K562 (cell line): Measurements from ENCODE around the gene KLK11. TPM values are rescaled to one million over a fixed set of nuclear protein-coding genes. Genes with fewer than 3 reads are reported as not detected.

Source experiments
- ATAC-seq: fragments of 200-7000 bp; cut with Tn5 transposase; 3 replicates; pipeline ENCODE4 v1.9.1; 2020; ENCODE audit warnings: moderate library complexity
- BruUV-seq: library from RNA; stranded (reverse); fragments of 400-500 nt; replicated peaks from 2 replicates; lab custom pipeline; 2021; lab: Mats Ljungman, UMichigan
- CTCF ChIA-PET: fragments of 300-600 bp; formaldehyde crosslinking; extraction: SDS; loops from one replicate; lab custom pipeline; 2021; ENCODE audit warnings: low intra/inter-chr PET ratio; lab: Yijun Ruan, JAX
- POLR2A ChIA-PET: fragments of 300-600, 350-650 bp; sonication (Branson Sonifier 250); formaldehyde crosslinking; extraction: SDS; loops from one replicate; lab custom pipeline; 2021; ENCODE audit warnings: antibody characterized with exemption, inconsistent platforms; lab: Yijun Ruan, JAX
- DNase-seq, 4 experiments: peaks; one replicate each; pipeline versions ENCODE4 v3.0.0 to v3.0.0-alpha.2; 2011 to 2018; ENCODE audit warnings: low spot score in 3 of 4, mixed read lengths in 3 of 4; ENCODE audit errors: extremely low read depth in 1 of 4
- FAIRE-seq: peaks from 2 replicates; lab custom pipeline; 2011; peaks lifted over from hg19 to GRCh38; lab: Jason Lieb, UNC
- H2AFZ ChIP-seq: 2 replicates; pipeline ENCODE4 v1.6.0; 2011; ENCODE audit warnings: low read depth, low read length, control low read depth, inconsistent platforms
- H3K27ac ChIP-seq: fragments of 200-600 bp; 3 replicates; pipeline ENCODE4 v1.8.0; 2011; ENCODE audit warnings: low read depth, mild to moderate bottlenecking, control low read depth, inconsistent platforms, low read length, moderate library complexity, mixed read lengths; ENCODE audit errors: extremely low read depth
- H3K27me3 ChIP-seq, 2 experiments: fragments of 300-600 bp in 1 of 2; 2 replicates in 1 of 2; 3 replicates in 1 of 2; pipeline versions ENCODE4 v1.6.0 to v1.8.0; 2011; ENCODE audit warnings: inconsistent platforms in 2 of 2, low read length in 2 of 2, mild to moderate bottlenecking in 1 of 2, mixed read lengths in 1 of 2, moderate library complexity in 1 of 2; ENCODE audit not compliant: control insufficient read depth in 2 of 2, insufficient read depth in 2 of 2
- H3K36me3 ChIP-seq: fragments of 300-600 bp; 3 replicates; pipeline ENCODE4 v1.8.0; 2011; ENCODE audit warnings: mild to moderate bottlenecking, low read length, inconsistent platforms; ENCODE audit not compliant: control insufficient read depth, insufficient read depth
- H3K4me1 ChIP-seq, 2 experiments: fragments of 200-600 bp in 1 of 2; replicated peaks in 1 of 2; 2 replicates in 1 of 2; 3 replicates in 1 of 2; pipeline versions ENCODE4 v1.5.1 to v1.8.0; 2011; ENCODE audit warnings: inconsistent platforms in 2 of 2, low read length in 2 of 2, mild to moderate bottlenecking in 1 of 2, mixed read lengths in 1 of 2, moderate library complexity in 1 of 2; ENCODE audit not compliant: control insufficient read depth in 2 of 2, insufficient read depth in 2 of 2
- H3K4me2 ChIP-seq: 2 replicates; pipeline ENCODE4 v1.6.1; 2011; ENCODE audit warnings: low read length, control low read depth, inconsistent platforms, mixed read lengths; ENCODE audit not compliant: insufficient read depth
- H3K4me3 ChIP-seq: fragments of 200-600 bp; sonication (generic), shearing (Covaris generic); 2 replicates; pipeline ENCODE4 v1.5.1; 2016; ENCODE audit warnings: control low read depth, inconsistent platforms
- H3K79me2 ChIP-seq: fragments of 200-600 bp; 3 replicates; pipeline ENCODE4 v1.8.0; 2011; ENCODE audit warnings: low read length, inconsistent platforms; ENCODE audit not compliant: control insufficient read depth, insufficient read depth
- H3K9ac ChIP-seq, 2 experiments: 2 replicates each; pipeline versions ENCODE4 v1.6.0 to v1.6.1; 2011; ENCODE audit warnings: low read depth in 2 of 2, low read length in 2 of 2, control low read depth in 1 of 2, inconsistent platforms in 1 of 2, mild to moderate bottlenecking in 1 of 2, mixed read lengths in 1 of 2; ENCODE audit not compliant: insufficient read depth in 1 of 2
- H3K9me1 ChIP-seq: one replicate; pipeline ENCODE4 v1.6.0; 2011; ENCODE audit warnings: inconsistent platforms, mild to moderate bottlenecking, low read length, moderate library complexity; ENCODE audit not compliant: control insufficient read depth, insufficient read depth
- H3K9me3 ChIP-seq: replicated peaks from 2 replicates; pipeline ENCODE4 v1.5.1; 2011; ENCODE audit warnings: low read depth, low read length, inconsistent platforms; ENCODE audit not compliant: control insufficient read depth, insufficient read depth
- H4K20me1 ChIP-seq: replicated peaks from 2 replicates; pipeline ENCODE4 v1.6.1; 2011; ENCODE audit warnings: low read length, inconsistent platforms, mixed read lengths; ENCODE audit not compliant: control insufficient read depth, insufficient read depth
- ADNP ChIP-seq: fragments of 200-800 bp; sonication (Bioruptor generic); IDR thresholded peaks from 2 replicates; pipeline ENCODE4 v1.6.1; 2016; ENCODE audit warnings: missing genetic modification characterization, missing compliant biosample characterization
- BMI1 ChIP-seq: fragments of 150-350 bp; IDR thresholded peaks from 2 replicates; pipeline ENCODE4 v1.6.1; 2014; ENCODE audit warnings: low read length
- CAMTA2 ChIP-seq: fragments of 250-450 bp; sonication (Bioruptor Pico); conservative IDR thresholded peaks from 2 replicates; pipeline ENCODE4 v1.5.1; 2022
- CBFA2T3 ChIP-seq: fragments of 450-650 bp; IDR thresholded peaks from 2 replicates; pipeline ENCODE4 v1.6.1; 2017
- CTBP1 ChIP-seq: fragments of 450-650 bp; IDR thresholded peaks from 2 replicates; pipeline ENCODE4 v1.6.1; 2016; ENCODE audit warnings: borderline replicate concordance
- FOS ChIP-seq: IDR thresholded peaks from 3 replicates; pipeline ENCODE4 v1.6.1; 2011; ENCODE audit not compliant: insufficient read length; ENCODE audit errors: extremely low read depth
- KAT7 ChIP-seq: sonication (generic); formaldehyde crosslinking; IDR thresholded peaks from 2 replicates; pipeline ENCODE4 v1.8.0; 2022; ENCODE audit warnings: missing genetic modification reagents, mild to moderate bottlenecking, borderline replicate concordance
- SLC30A9 ChIP-seq: fragments of 250-450 bp; sonication (Bioruptor Pico); IDR thresholded peaks from 2 replicates; pipeline ENCODE4 v1.8.0; 2022; ENCODE audit warnings: mild to moderate bottlenecking, moderate library complexity
- SRSF9 ChIP-seq: fragments of 200-400 bp; formaldehyde crosslinking; IDR thresholded peaks from 2 replicates; pipeline ENCODE4 v1.6.1; 2017; ENCODE audit warnings: low read depth, low read length, borderline replicate concordance
- ZFP30 ChIP-seq: fragments of 250-450 bp; sonication (Bioruptor Pico); IDR thresholded peaks from 2 replicates; pipeline ENCODE4 v1.8.0; 2022; ENCODE audit warnings: moderate library complexity, mild to moderate bottlenecking, inconsistent platforms, borderline replicate concordance
- WGBS: fragments of 100-300 bp; shearing (Covaris generic); methylation state at CpG from one replicate; pipeline ENCODE4 v1.1.6; 2016; ENCODE audit warnings: low coverage, mixed read lengths; ENCODE audit not compliant: insufficient coverage; ENCODE audit errors: missing lambda C conversion rate; 5-methylcytosine and 5-hydroxymethylcytosine counted together
- in situ Hi-C: fragments of 300-500 bp; cut with MboI; formaldehyde crosslinking; loops from 4 replicates; pipeline ENCODE4 v1.15.0; 2018; ENCODE audit warnings: inconsistent platforms, mixed read lengths
- intact Hi-C: fragments of 100-400 bp; cut with micrococcal nuclease; formaldehyde crosslinking; loops from 2 replicates; pipeline ENCODE4 v1.14.2; 2022
- polyA plus RNA-seq, 8 experiments: library from polyadenylated mRNA; depleted of rRNA in 4 of 8; stranded (reverse) in 5 of 8; unstranded in 3 of 8; fragments of >200 nt; fragmentation: Nextera tagmentation in 2 of 8; fragmentation: Illumina TruSeq in 1 of 8; extraction: Ambion mirVana in 2 of 8; extraction: Trizol in 1 of 8; gene quantifications; 2 replicates each; pipeline versions ENCODE4 v1.2.1 to v1.2.3, GENCODE V29; 2011 to 2014; ENCODE audit warnings: inconsistent platforms in 1 of 8, missing spikeins in 1 of 8
- total RNA-seq, 7 experiments: library from RNA; depleted of rRNA in 6 of 7; stranded (reverse); fragments of >200 nt in 6 of 7; fragmentation: Illumina TruSeq in 2 of 7; extraction: Trizol in 2 of 7; gene quantifications; 2 replicates each; pipeline versions ENCODE4 v1.2.1 to v1.2.3, GENCODE V29; 2011 to 2021; ENCODE audit warnings: low replicate concordance in 1 of 7
- TF ChIP-seq, protein P1 (sequence below): sonication (generic); formaldehyde crosslinking; IDR thresholded peaks from 2 replicates; pipeline ENCODE4 v1.8.0; 2022; ENCODE audit warnings: mild to moderate bottlenecking, missing genetic modification reagents
- TF ChIP-seq, protein P2 (sequence below): sonication (generic); formaldehyde crosslinking; IDR thresholded peaks from 2 replicates; pipeline ENCODE4 v1.8.0; 2022; ENCODE audit warnings: mild to moderate bottlenecking, missing genetic modification reagents
- TF ChIP-seq, protein P3 (sequence below): fragments of 450-650 bp; IDR thresholded peaks from 2 replicates; pipeline ENCODE4 v1.6.1; 2018; ENCODE audit warnings: mild to moderate bottlenecking, low read depth; ENCODE audit not compliant: partially characterized antibody

The KLK11 gene
- total and polyA plus RNA-seq, 9 of the 15 experiments (the other 6 are each of a cell fraction or from before 2014, with no cell fraction given) = not detected

DNA sequence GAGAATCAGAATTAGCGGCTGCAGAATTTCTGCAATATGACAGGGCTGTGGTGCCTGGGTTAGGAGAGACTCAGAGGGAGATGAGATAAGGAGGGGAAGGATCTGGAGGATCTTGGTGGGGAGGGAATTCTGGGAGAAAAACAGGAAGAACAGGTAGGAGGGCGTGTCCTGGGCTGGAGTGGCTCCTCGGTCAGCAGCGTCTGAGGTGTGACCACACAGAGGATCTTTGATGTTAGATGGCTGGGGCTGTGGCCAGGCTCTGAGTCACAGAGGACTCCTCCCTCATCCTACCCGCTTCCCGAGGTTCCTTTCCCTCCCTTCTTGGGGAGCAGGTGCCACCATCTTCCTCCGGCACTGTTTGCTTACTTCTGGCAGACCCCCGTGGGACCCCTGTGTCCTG, 50.6 kb downstream of the KLK11 start:
- H2AFZ ChIP-seq = no peak overlapping the region
- no peaks in the 10 kb centered on the region for H4K20me1 ChIP-seq
- no peak overlapping the region for H3K9ac ChIP-seq
- no peaks in the 10 kb centered on the region for H3K9me3 ChIP-seq
- peaks cover 2 to 17% of the 10 kb centered on the region in 2 experiments; a peak in 4 of 5 replicates for H3K27me3 ChIP-seq
- ATAC-seq (no peak), FAIRE-seq (no peak), DNase-seq (no peak)
- POLR2A ChIA-PET = no interaction called here
- 6% methylated on average over 8 of the region's 8 CpGs for WGBS
- no peaks in the 10 kb centered on the region for H3K79me2 ChIP-seq
- no TSS peak for BruUV-seq
- no peaks in the 10 kb centered on the region for H3K9me1 ChIP-seq
- no peak overlapping the region for H3K4me3 ChIP-seq
- no peak overlapping the region for H3K4me2 ChIP-seq
- CTCF ChIA-PET = no interaction called here
- H3K27ac ChIP-seq = no peak overlapping the region
- no peaks in the 10 kb centered on the region for H3K36me3 ChIP-seq
- TF ChIP-seq CTBP1 (0 out of 2 replicates have a peak, but pooled peaks have one; percentile 30), SLC30A9 (CRISPR knock-in tag) (no peak)
- intact Hi-C loops = no loop called here
- in situ Hi-C loops = no loop called here
- no peaks in the 10 kb centered on the region; a peak in 1 of 5 replicates for H3K4me1 ChIP-seq

DNA sequence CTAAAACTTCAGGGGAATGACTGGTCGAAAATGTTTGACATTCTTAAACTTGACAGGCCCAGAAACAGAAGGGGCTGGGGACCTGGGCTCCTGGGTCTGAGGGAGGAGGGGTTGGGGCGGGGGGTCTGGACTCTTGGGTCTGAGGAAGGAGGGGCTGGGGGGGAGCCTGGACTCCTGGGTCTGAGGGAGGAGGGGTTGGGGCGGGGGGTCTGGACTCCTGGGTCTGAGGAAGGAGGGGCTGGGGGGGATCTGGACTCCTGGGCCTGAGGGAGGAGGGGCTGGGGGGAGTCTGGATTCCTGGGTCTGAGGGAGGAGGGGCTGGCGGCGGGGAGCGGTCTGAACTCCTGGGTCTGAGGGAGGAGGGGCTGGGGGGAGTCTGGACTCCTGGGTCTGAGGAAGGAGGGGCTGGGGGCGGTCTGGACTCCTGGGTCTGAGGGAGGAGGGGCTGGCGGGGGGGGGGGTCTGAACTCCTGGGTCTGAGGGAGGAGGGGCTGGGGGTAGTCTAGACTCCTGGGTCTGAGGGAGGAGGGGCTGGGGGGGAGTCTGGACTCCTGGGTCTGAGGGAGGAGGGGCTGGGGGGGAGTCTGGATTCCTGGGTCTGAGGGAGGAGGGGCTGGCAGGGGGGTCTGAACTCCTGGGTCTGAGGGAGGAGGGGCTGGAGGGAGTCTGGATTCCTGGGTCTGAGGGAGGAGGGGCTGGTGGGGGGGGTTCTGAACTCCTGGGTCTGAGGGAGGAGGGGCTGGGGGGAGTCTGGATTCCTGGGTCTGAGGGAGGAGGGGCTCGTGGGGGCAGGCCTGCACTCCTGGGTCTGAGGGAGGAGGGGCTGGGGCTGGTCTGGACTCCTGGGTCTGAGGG, 51.5 kb downstream of the KLK11 start:
- POLR2A ChIA-PET = no interaction called here
- Histone ChIP-seq H3K9ac (no peak overlapping the region), H3K4me2 (no peak overlapping the region), H4K20me1 (no peaks in the 10 kb centered on the region), H3K9me3 (no peaks in the 10 kb centered on the region), H3K4me1 (no peaks in the 10 kb centered on the region; a peak in 1 of 5 replicates), H3K4me3 (no peak overlapping the region), H2AFZ (no peak overlapping the region), H3K36me3 (no peaks in the 10 kb centered on the region), H3K79me2 (no peaks in the 10 kb centered on the region), H3K9me1 (no peaks in the 10 kb centered on the region), H3K27ac (no peak overlapping the region), H3K27me3 (peaks cover 7 to 24% of the 10 kb centered on the region in 2 experiments; a peak in 4 of 5 replicates)
- DNase-seq = no peak
- in situ Hi-C loops (no loop called here), intact Hi-C loops (no loop called here)
- 0% methylated on average over 1 of the region's 9 CpGs for WGBS
- no TSS peak for BruUV-seq
- CTCF ChIA-PET = no interaction called here
- FAIRE-seq = no peak
- ATAC-seq = no peak
- TF ChIP-seq, protein P1, sequence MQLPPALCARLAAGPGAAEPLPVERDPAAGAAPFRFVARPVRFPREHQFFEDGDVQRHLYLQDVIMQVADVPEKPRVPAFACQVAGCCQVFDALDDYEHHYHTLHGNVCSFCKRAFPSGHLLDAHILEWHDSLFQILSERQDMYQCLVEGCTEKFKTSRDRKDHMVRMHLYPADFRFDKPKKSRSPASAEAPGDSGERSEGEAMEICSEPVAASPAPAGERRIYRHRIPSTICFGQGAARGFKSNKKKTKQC (CRISPR knock-in tag) = no peak
- TF ChIP-seq KAT7 = no peak
- no peak for TF ChIP-seq BMI1
- TF ChIP-seq, protein P2, sequence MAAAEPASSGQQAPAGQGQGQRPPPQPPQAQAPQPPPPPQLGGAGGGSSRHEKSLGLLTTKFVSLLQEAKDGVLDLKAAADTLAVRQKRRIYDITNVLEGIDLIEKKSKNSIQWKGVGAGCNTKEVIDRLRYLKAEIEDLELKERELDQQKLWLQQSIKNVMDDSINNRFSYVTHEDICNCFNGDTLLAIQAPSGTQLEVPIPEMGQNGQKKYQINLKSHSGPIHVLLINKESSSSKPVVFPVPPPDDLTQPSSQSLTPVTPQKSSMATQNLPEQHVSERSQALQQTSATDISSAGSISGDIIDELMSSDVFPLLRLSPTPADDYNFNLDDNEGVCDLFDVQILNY (CRISPR knock-in tag) = no peak
- TF ChIP-seq CAMTA2 (CRISPR knock-in tag) = no peak
- no peak for TF ChIP-seq ZFP30 (CRISPR knock-in tag)
- no peak for TF ChIP-seq FOS
- TF ChIP-seq ADNP = no peak
- TF ChIP-seq, protein P3, sequence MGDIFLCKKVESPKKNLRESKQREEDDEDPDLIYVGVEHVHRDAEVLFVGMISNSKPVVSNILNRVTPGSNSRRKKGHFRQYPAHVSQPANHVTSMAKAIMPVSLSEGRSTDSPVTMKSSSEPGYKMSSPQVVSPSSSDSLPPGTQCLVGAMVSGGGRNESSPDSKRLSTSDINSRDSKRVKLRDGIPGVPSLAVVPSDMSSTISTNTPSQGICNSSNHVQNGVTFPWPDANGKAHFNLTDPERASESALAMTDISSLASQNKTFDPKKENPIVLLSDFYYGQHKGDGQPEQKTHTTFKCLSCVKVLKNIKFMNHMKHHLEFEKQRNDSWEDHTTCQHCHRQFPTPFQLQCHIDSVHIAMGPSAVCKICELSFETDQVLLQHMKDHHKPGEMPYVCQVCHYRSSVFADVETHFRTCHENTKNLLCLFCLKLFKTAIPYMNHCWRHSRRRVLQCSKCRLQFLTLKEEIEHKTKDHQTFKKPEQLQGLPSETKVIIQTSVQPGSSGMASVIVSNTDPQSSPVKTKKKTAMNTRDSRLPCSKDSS = no peak
- no peak for TF ChIP-seq SRSF9
- no peak for TF ChIP-seq CBFA2T3
